K562 (cell line): Measurements from ENCODE around the gene PIK3CB. TPM values are rescaled to one million over a fixed set of nuclear protein-coding genes. Genes with fewer than 3 reads are reported as not detected.
A peak's percentile ranks its signal among the peaks of the same experiment; 100 is the strongest.
"Not testable (repeated sequence)": the region's sequence is repeated elsewhere in the genome, so short reads cannot be mapped to it uniquely, and the experiment has no call there.

Experiments used
- ATAC-seq: fragments of 200-7000 bp; cut with Tn5 transposase; 3 replicates; pipeline ENCODE4 v1.9.1; 2020; ENCODE audit warnings: moderate library complexity
- BruUV-seq: library from RNA; stranded (reverse); fragments of 400-500 nt; replicated peaks from 2 replicates; lab custom pipeline; 2021; lab: Mats Ljungman, UMichigan
- CTCF ChIA-PET: fragments of 300-600 bp; formaldehyde crosslinking; extraction: SDS; loops from one replicate; lab custom pipeline; 2021; ENCODE audit warnings: low intra/inter-chr PET ratio; lab: Yijun Ruan, JAX
- POLR2A ChIA-PET: fragments of 300-600, 350-650 bp; sonication (Branson Sonifier 250); formaldehyde crosslinking; extraction: SDS; loops from one replicate; lab custom pipeline; 2021; ENCODE audit warnings: antibody characterized with exemption, inconsistent platforms; lab: Yijun Ruan, JAX
- DNase-seq, 4 experiments: peaks; one replicate each; pipeline versions ENCODE4 v3.0.0 to v3.0.0-alpha.2; 2011 to 2018; ENCODE audit warnings: low spot score in 3 of 4, mixed read lengths in 3 of 4; ENCODE audit errors: extremely low read depth in 1 of 4
- FAIRE-seq: peaks from 2 replicates; lab custom pipeline; 2011; peaks lifted over from hg19 to GRCh38; lab: Jason Lieb, UNC
- H2AFZ ChIP-seq: 2 replicates; pipeline ENCODE4 v1.6.0; 2011; ENCODE audit warnings: low read depth, low read length, control low read depth, inconsistent platforms
- H3K27ac ChIP-seq: fragments of 200-600 bp; 3 replicates; pipeline ENCODE4 v1.8.0; 2011; ENCODE audit warnings: low read depth, mild to moderate bottlenecking, control low read depth, inconsistent platforms, low read length, moderate library complexity, mixed read lengths; ENCODE audit errors: extremely low read depth
- H3K27me3 ChIP-seq, 2 experiments: fragments of 300-600 bp in 1 of 2; 2 replicates in 1 of 2; 3 replicates in 1 of 2; pipeline versions ENCODE4 v1.6.0 to v1.8.0; 2011; ENCODE audit warnings: inconsistent platforms in 2 of 2, low read length in 2 of 2, mild to moderate bottlenecking in 1 of 2, mixed read lengths in 1 of 2, moderate library complexity in 1 of 2; ENCODE audit not compliant: control insufficient read depth in 2 of 2, insufficient read depth in 2 of 2
- H3K36me3 ChIP-seq: fragments of 300-600 bp; 3 replicates; pipeline ENCODE4 v1.8.0; 2011; ENCODE audit warnings: mild to moderate bottlenecking, low read length, inconsistent platforms; ENCODE audit not compliant: control insufficient read depth, insufficient read depth
- H3K4me1 ChIP-seq, 2 experiments: fragments of 200-600 bp in 1 of 2; replicated peaks in 1 of 2; 2 replicates in 1 of 2; 3 replicates in 1 of 2; pipeline versions ENCODE4 v1.5.1 to v1.8.0; 2011; ENCODE audit warnings: inconsistent platforms in 2 of 2, low read length in 2 of 2, mild to moderate bottlenecking in 1 of 2, mixed read lengths in 1 of 2, moderate library complexity in 1 of 2; ENCODE audit not compliant: control insufficient read depth in 2 of 2, insufficient read depth in 2 of 2
- H3K4me2 ChIP-seq: 2 replicates; pipeline ENCODE4 v1.6.1; 2011; ENCODE audit warnings: low read length, control low read depth, inconsistent platforms, mixed read lengths; ENCODE audit not compliant: insufficient read depth
- H3K4me3 ChIP-seq: fragments of 200-600 bp; sonication (generic), shearing (Covaris generic); 2 replicates; pipeline ENCODE4 v1.5.1; 2016; ENCODE audit warnings: control low read depth, inconsistent platforms
- H3K79me2 ChIP-seq: fragments of 200-600 bp; 3 replicates; pipeline ENCODE4 v1.8.0; 2011; ENCODE audit warnings: low read length, inconsistent platforms; ENCODE audit not compliant: control insufficient read depth, insufficient read depth
- H3K9ac ChIP-seq, 2 experiments: 2 replicates each; pipeline versions ENCODE4 v1.6.0 to v1.6.1; 2011; ENCODE audit warnings: low read depth in 2 of 2, low read length in 2 of 2, control low read depth in 1 of 2, inconsistent platforms in 1 of 2, mild to moderate bottlenecking in 1 of 2, mixed read lengths in 1 of 2; ENCODE audit not compliant: insufficient read depth in 1 of 2
- H3K9me1 ChIP-seq: one replicate; pipeline ENCODE4 v1.6.0; 2011; ENCODE audit warnings: inconsistent platforms, mild to moderate bottlenecking, low read length, moderate library complexity; ENCODE audit not compliant: control insufficient read depth, insufficient read depth
- H3K9me3 ChIP-seq: replicated peaks from 2 replicates; pipeline ENCODE4 v1.5.1; 2011; ENCODE audit warnings: low read depth, low read length, inconsistent platforms; ENCODE audit not compliant: control insufficient read depth, insufficient read depth
- H4K20me1 ChIP-seq: replicated peaks from 2 replicates; pipeline ENCODE4 v1.6.1; 2011; ENCODE audit warnings: low read length, inconsistent platforms, mixed read lengths; ENCODE audit not compliant: control insufficient read depth, insufficient read depth
- CBFA2T2 ChIP-seq: fragments of 450-650 bp; conservative IDR thresholded peaks from 2 replicates; pipeline ENCODE4 v1.6.1; 2017; ENCODE audit warnings: mild to moderate bottlenecking
- CBFA2T3 ChIP-seq: fragments of 450-650 bp; IDR thresholded peaks from 2 replicates; pipeline ENCODE4 v1.6.1; 2017
- DMBX1 ChIP-seq: fragments of 250-450 bp; sonication (Bioruptor Pico); IDR thresholded peaks from 2 replicates; pipeline ENCODE4 v1.8.0; 2022; ENCODE audit warnings: inconsistent platforms, mild to moderate bottlenecking, moderate library complexity, borderline replicate concordance
- ID3 ChIP-seq, 2 experiments: fragments of 250-450 bp in 1 of 2; fragments of 450-650 bp in 1 of 2; sonication (Bioruptor Pico) in 1 of 2; IDR thresholded peaks; 2 replicates each; pipeline versions ENCODE4 v1.6.1 to v1.8.0; 2016 to 2021; ENCODE audit warnings: mild to moderate bottlenecking in 2 of 2, moderate library complexity in 2 of 2, missing compliant biosample characterization in 1 of 2, missing genetic modification characterization in 1 of 2
- MAX ChIP-seq: sonication (generic); formaldehyde crosslinking; IDR thresholded peaks from 2 replicates; pipeline ENCODE4 v1.9.0; 2022; ENCODE audit warnings: mild to moderate bottlenecking, missing genetic modification reagents
- TCF3 ChIP-seq: sonication (generic); formaldehyde crosslinking; IDR thresholded peaks from 2 replicates; pipeline ENCODE4 v1.4.0; 2020; ENCODE audit warnings: mild to moderate bottlenecking, missing genetic modification reagents
- ZNF592 ChIP-seq: fragments of 450-650 bp; IDR thresholded peaks from 2 replicates; pipeline ENCODE4 v1.6.1; 2017; ENCODE audit warnings: antibody characterized with exemption, mild to moderate bottlenecking
- WGBS: fragments of 100-300 bp; shearing (Covaris generic); methylation state at CpG from one replicate; pipeline ENCODE4 v1.1.6; 2016; ENCODE audit warnings: low coverage, mixed read lengths; ENCODE audit not compliant: insufficient coverage; ENCODE audit errors: missing lambda C conversion rate; 5-methylcytosine and 5-hydroxymethylcytosine counted together
- in situ Hi-C: fragments of 300-500 bp; cut with MboI; formaldehyde crosslinking; loops from 4 replicates; pipeline ENCODE4 v1.15.0; 2018; ENCODE audit warnings: inconsistent platforms, mixed read lengths
- intact Hi-C: fragments of 100-400 bp; cut with micrococcal nuclease; formaldehyde crosslinking; loops from 2 replicates; pipeline ENCODE4 v1.14.2; 2022
- polyA plus RNA-seq, 8 experiments: library from polyadenylated mRNA; depleted of rRNA in 4 of 8; stranded (reverse) in 5 of 8; unstranded in 3 of 8; fragments of >200 nt; fragmentation: Nextera tagmentation in 2 of 8; fragmentation: Illumina TruSeq in 1 of 8; extraction: Ambion mirVana in 2 of 8; extraction: Trizol in 1 of 8; gene quantifications; 2 replicates each; pipeline versions ENCODE4 v1.2.1 to v1.2.3, GENCODE V29; 2011 to 2014; ENCODE audit warnings: inconsistent platforms in 1 of 8, missing spikeins in 1 of 8
- total RNA-seq, 7 experiments: library from RNA; depleted of rRNA in 6 of 7; stranded (reverse); fragments of >200 nt in 6 of 7; fragmentation: Illumina TruSeq in 2 of 7; extraction: Trizol in 2 of 7; gene quantifications; 2 replicates each; pipeline versions ENCODE4 v1.2.1 to v1.2.3, GENCODE V29; 2011 to 2021; ENCODE audit warnings: low replicate concordance in 1 of 7

Gene PIK3CB
- total and polyA plus RNA-seq, 9 of the 15 experiments (the other 6 are each of a cell fraction or from before 2014, with no cell fraction given) = 15.3 to 62.6 (median 28.3) TPM

- H3K4me2 ChIP-seq; H3K9me1 ChIP-seq; H3K4me3 ChIP-seq; CTCF ChIA-PET; H3K27me3 ChIP-seq; H3K9ac ChIP-seq; H3K9me3 ChIP-seq; FAIRE-seq; H2AFZ ChIP-seq; H4K20me1 ChIP-seq; intact Hi-C loops; H3K27ac ChIP-seq; ATAC-seq; in situ Hi-C loops; DNase-seq; BruUV-seq; TF ChIP-seq ID3 (CRISPR knock-in tag; IDR thresholded peaks at IDR 0.05): not testable (repeated sequence)
- Histone ChIP-seq H3K79me2 (peaks cover 84% of the 10 kb centered on the region), H3K4me1 (peaks cover 23 to 24% of the 10 kb centered on the region in 2 experiments), H3K36me3 (peaks cover 52% of the 10 kb centered on the region)
- peak; percentile 76; the same call in 1 of the 2 replicates for TF ChIP-seq ID3 (tag; IDR thresholded peaks at IDR 0.05)
- peak; percentile 67 for TF ChIP-seq ZNF592
- 0 out of 2 replicates have a peak, but pooled peaks have one; percentile 20 for TF ChIP-seq TCF3
- TF ChIP-seq DMBX1 = peak; percentile 51; the same call in 1 of the 2 replicates
- peak; percentile 51 for TF ChIP-seq CBFA2T3
- TF ChIP-seq CBFA2T2 = peak; percentile 31; the same call in 1 of the 2 replicates
- TF ChIP-seq MAX (CRISPR knock-in tag) = peak; percentile 46; the same call in 1 of the 2 replicates
- 51% methylated on average over 7 of the region's 7 CpGs for WGBS
- POLR2A ChIA-PET = interaction anchor here (0.6 to 1.2 kb wide), 3 partner anchors 12 to 164 kb away, joined by 3 read pairs; no protein-coding TSS in a partner anchor
Observed at GRCh38 chr3:138785362-138785857, 49.3 kb downstream of the PIK3CB start.
